Astrocyte (in vitro differentiated cells and primary cell): ENCODE data around the gene CLASP1. TPM values are rescaled to one million over a fixed set of nuclear protein-coding genes. Genes with fewer than 3 reads are reported as not detected.

ENCODE experiments used
- DNase-seq: peaks from one replicate; pipeline ENCODE4 v3.0.0-alpha.2; 2010; ENCODE audit warnings: low read depth
- FAIRE-seq: peaks from 2 replicates; lab custom pipeline; 2011; peaks lifted over from hg19 to GRCh38; lab: Jason Lieb, UNC
- H2AFZ ChIP-seq: 2 replicates; pipeline ENCODE4 v1.6.0; 2012; ENCODE audit warnings: low read depth, low read length, inconsistent platforms
- H3K27ac ChIP-seq: 2 replicates; pipeline ENCODE4 v1.5.1; 2011; ENCODE audit warnings: low read depth, low read length, inconsistent platforms
- H3K27me3 ChIP-seq: 2 replicates; pipeline ENCODE4 v1.6.0; 2011; ENCODE audit warnings: low read length, inconsistent platforms; ENCODE audit not compliant: insufficient read depth
- H3K36me3 ChIP-seq: 2 replicates; pipeline ENCODE4 v1.5.1; 2011; ENCODE audit warnings: low read length, inconsistent platforms; ENCODE audit not compliant: insufficient read depth
- H3K4me1 ChIP-seq: 2 replicates; pipeline ENCODE4 v1.5.1; 2011; ENCODE audit warnings: low read length, inconsistent platforms; ENCODE audit not compliant: insufficient read depth
- H3K4me2 ChIP-seq: 2 replicates; pipeline ENCODE4 v1.6.0; 2012; ENCODE audit warnings: low read length, inconsistent platforms
- H3K4me3 ChIP-seq: 2 replicates; pipeline ENCODE4 v1.5.1; 2011; ENCODE audit warnings: low read depth, mild to moderate bottlenecking, low read length, inconsistent platforms; ENCODE audit not compliant: insufficient read depth
- H3K79me2 ChIP-seq: 2 replicates; pipeline ENCODE4 v1.6.0; 2012; ENCODE audit warnings: mild to moderate bottlenecking, low read length, inconsistent platforms; ENCODE audit not compliant: insufficient read depth
- H3K9ac ChIP-seq: 2 replicates; pipeline ENCODE4 v1.6.0; 2012; ENCODE audit warnings: mild to moderate bottlenecking, low read length, inconsistent platforms
- H3K9me3 ChIP-seq: 2 replicates; pipeline ENCODE4 v1.5.1; 2012; ENCODE audit warnings: low read depth, mild to moderate bottlenecking, low read length, inconsistent platforms; ENCODE audit not compliant: insufficient read depth
- H4K20me1 ChIP-seq: 2 replicates; pipeline ENCODE4 v1.6.0; 2012; ENCODE audit warnings: low read length, inconsistent platforms; ENCODE audit not compliant: insufficient read depth
- H3K27ac Mint-ChIP-seq: one replicate; pipeline ENCODE4 v1.8.0; 2021; ENCODE audit warnings: mild to moderate bottlenecking, mixed read lengths; ENCODE audit not compliant: unreplicated experiment
- H3K27me3 Mint-ChIP-seq: one replicate; pipeline ENCODE4 v1.8.0; 2021; ENCODE audit warnings: low read depth, mixed read lengths; ENCODE audit not compliant: unreplicated experiment
- H3K36me3 Mint-ChIP-seq: one replicate; pipeline ENCODE4 v1.8.0; 2021; ENCODE audit warnings: low read depth, mixed read lengths; ENCODE audit not compliant: unreplicated experiment
- H3K4me1 Mint-ChIP-seq: one replicate; pipeline ENCODE4 v1.8.0; 2021; ENCODE audit warnings: low read depth, mixed read lengths; ENCODE audit not compliant: unreplicated experiment
- H3K4me3 Mint-ChIP-seq: one replicate; pipeline ENCODE4 v1.8.0; 2021; ENCODE audit warnings: mild to moderate bottlenecking, moderate library complexity, mixed read lengths; ENCODE audit not compliant: unreplicated experiment
- H3K9me3 Mint-ChIP-seq: one replicate; pipeline ENCODE4 v1.8.0; 2021; ENCODE audit warnings: mild to moderate bottlenecking, mixed read lengths; ENCODE audit not compliant: unreplicated experiment
- EZH2 ChIP-seq: IDR thresholded peaks from 2 replicates; pipeline ENCODE4 v1.6.1; 2012; ENCODE audit warnings: mild to moderate bottlenecking, low read length, inconsistent platforms; ENCODE audit not compliant: insufficient read depth
- total RNA-seq: library from RNA; stranded (reverse); gene quantifications from 2 replicates; pipeline ENCODE4 v1.2.1, GENCODE V29; 2021
- TF ChIP-seq, protein P1 (sequence below): IDR thresholded peaks from 2 replicates; pipeline ENCODE4 v1.5.1; 2011; ENCODE audit warnings: low read depth, mild to moderate bottlenecking, inconsistent platforms, low read length, moderate library complexity; ENCODE audit not compliant: insufficient read depth

CLASP1 gene
- total RNA-seq, 1 donor from 2014 or later, result 56.7 TPM

DNA sequence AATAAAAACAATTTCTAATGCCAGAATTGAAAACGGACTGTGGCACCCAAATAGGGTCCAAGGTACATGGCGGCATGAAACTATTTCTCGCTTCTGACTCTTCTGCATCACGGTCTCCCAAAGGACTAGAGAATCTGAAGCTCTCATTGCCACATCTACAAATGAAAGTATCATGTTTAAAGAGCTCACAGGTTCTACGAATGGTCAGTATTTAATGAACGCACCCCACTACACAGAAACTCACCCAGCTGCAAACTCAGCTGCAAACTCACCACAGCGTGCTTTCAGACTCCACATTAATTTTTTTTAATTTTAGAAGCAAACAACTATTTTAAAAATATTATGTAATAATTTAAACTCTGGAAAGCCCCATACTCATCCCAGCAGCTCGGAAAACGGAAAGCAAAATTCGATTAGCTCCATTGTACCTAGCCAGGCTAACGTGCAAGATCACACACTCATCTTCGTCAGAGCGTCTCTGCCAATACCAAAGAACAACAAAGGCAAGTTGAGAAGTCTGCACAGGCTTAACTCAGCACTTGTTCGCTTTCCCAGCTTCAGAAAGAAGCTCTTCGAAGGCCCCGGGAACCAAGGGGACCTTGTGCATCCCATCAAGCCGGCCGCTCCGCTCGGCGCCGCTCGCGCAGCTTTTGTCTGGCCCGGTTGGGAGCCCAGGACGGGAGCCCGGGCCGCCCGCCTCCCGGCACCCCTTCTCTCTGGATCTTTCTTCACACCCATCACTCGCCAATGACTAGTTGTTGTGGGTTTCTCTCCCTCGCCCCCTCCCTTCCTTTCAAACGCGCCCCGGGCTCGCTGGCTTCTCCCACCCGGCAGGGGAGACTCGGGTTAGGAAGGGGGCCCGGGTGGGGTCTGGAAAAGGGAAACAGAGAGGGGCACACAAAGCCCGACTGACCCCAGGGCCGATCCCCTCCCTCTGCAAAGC is 785 bp downstream of the CLASP1 start:
- Histone ChIP-seq H3K4me1 (peaks cover 16% of the 10 kb centered on the region), H4K20me1 (peaks cover 28% of the 10 kb centered on the region)
- H3K27ac Mint-ChIP-seq, result peak overlapping the region; percentile 61

DNA sequence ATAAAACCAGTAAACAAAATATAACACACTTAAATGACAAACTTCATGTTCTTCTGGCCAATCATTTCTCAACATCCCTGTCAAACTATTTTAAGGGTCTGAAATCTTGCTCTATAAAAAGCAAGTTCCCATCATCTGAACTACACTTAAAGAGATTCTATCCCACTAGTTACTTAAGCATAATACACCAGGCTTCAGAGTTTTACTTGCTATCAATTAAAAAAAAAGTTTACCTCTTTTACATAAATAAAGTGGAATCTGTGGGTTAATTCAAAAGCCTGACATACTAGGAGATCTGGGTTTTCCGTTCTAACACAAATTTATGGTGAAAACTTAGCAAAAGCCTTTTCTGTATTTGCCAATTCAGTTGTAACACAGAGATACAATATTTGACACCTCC is 1.9 kb downstream of the CLASP1 start:
- TF ChIP-seq, protein P1, sequence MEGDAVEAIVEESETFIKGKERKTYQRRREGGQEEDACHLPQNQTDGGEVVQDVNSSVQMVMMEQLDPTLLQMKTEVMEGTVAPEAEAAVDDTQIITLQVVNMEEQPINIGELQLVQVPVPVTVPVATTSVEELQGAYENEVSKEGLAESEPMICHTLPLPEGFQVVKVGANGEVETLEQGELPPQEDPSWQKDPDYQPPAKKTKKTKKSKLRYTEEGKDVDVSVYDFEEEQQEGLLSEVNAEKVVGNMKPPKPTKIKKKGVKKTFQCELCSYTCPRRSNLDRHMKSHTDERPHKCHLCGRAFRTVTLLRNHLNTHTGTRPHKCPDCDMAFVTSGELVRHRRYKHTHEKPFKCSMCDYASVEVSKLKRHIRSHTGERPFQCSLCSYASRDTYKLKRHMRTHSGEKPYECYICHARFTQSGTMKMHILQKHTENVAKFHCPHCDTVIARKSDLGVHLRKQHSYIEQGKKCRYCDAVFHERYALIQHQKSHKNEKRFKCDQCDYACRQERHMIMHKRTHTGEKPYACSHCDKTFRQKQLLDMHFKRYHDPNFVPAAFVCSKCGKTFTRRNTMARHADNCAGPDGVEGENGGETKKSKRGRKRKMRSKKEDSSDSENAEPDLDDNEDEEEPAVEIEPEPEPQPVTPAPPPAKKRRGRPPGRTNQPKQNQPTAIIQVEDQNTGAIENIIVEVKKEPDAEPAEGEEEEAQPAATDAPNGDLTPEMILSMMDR, result no peak
- H3K79me2 ChIP-seq, result peaks cover 87% of the 10 kb centered on the region
- peaks cover 16% of the 10 kb centered on the region for H3K4me1 ChIP-seq
- no peaks in the 10 kb centered on the region for H3K9me3 ChIP-seq
- H3K4me3 ChIP-seq, result peak overlapping the region; percentile 83
- Mint-ChIP-seq H3K27ac (no peak overlapping the region), H3K4me3 (peak overlapping the region; percentile 94), H3K36me3 (no peaks in the 10 kb centered on the region), H3K4me1 (peaks cover 5% of the 10 kb centered on the region), H3K27me3 (no peaks in the 10 kb centered on the region), H3K9me3 (no peaks in the 10 kb centered on the region)
- H3K27me3 ChIP-seq, result no peaks in the 10 kb centered on the region
- H3K4me2 ChIP-seq, result peak overlapping the region; percentile 87
- peaks cover 30% of the 10 kb centered on the region for H4K20me1 ChIP-seq
- no peak overlapping the region for H2AFZ ChIP-seq
- H3K27ac ChIP-seq, result no peak overlapping the region
- no peaks in the 10 kb centered on the region for H3K36me3 ChIP-seq
- DNase-seq (no peak), FAIRE-seq (no peak)
- peak overlapping the region; percentile 91 for H3K9ac ChIP-seq

More for the DNA sequence above, 785 bp downstream of the CLASP1 start:
- no peak for FAIRE-seq
- no peaks in the 10 kb centered on the region for H3K36me3 ChIP-seq
- H3K4me3 ChIP-seq, result peak overlapping the region; percentile 83
- peak overlapping the region; percentile 91 for H3K9ac ChIP-seq
- peak; percentile 62 for DNase-seq
- peak overlapping the region; percentile 87 for H3K4me2 ChIP-seq
- Mint-ChIP-seq H3K36me3 (no peaks in the 10 kb centered on the region), H3K4me1 (peaks cover 5% of the 10 kb centered on the region), H3K9me3 (no peaks in the 10 kb centered on the region), H3K27me3 (no peaks in the 10 kb centered on the region), H3K4me3 (peak overlapping the region; percentile 94)
- no peaks in the 10 kb centered on the region for H3K27me3 ChIP-seq
- peak overlapping the region; percentile 93 for H3K27ac ChIP-seq
- no peaks in the 10 kb centered on the region for H3K9me3 ChIP-seq
- peaks cover 82% of the 10 kb centered on the region for H3K79me2 ChIP-seq
- peak overlapping the region; percentile 74 for H2AFZ ChIP-seq
- TF ChIP-seq EZH2, result no peak
- TF ChIP-seq, protein P1, result no peak

DNA sequence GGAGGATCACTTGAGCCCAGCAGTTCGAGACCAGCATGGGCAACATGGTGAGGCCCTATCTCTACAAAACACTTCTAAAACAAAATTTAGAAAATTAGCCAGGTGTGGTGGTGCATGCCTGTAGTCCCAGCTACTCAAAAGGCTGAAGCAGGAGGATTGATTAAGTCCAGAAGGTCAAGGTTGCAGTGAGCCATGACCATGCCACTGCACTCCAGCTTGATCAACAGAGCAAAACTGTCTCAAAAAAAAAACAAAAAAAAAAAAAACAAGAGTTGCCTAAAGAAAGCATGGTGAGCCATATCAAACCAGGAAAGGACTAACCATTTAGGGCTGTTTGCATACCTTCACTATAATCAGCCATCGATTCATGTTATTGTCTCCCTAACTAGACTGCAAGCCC is 4.5 kb downstream of the CLASP1 start:
- Mint-ChIP-seq H3K4me3 (no peak overlapping the region), H3K36me3 (peaks cover 5% of the 10 kb centered on the region), H3K4me1 (peaks cover 8% of the 10 kb centered on the region), H3K9me3 (no peaks in the 10 kb centered on the region), H3K27ac (no peak overlapping the region), H3K27me3 (no peaks in the 10 kb centered on the region)
- Histone ChIP-seq H4K20me1 (peaks cover 43% of the 10 kb centered on the region), H3K9me3 (no peaks in the 10 kb centered on the region), H3K9ac (no peak overlapping the region), H2AFZ (no peak overlapping the region), H3K27ac (no peak overlapping the region), H3K4me3 (no peak overlapping the region), H3K4me2 (no peak overlapping the region), H3K27me3 (no peaks in the 10 kb centered on the region), H3K36me3 (peaks cover 2% of the 10 kb centered on the region), H3K79me2 (peaks cover 95% of the 10 kb centered on the region), H3K4me1 (peaks cover 8% of the 10 kb centered on the region)
- FAIRE-seq (no peak), DNase-seq (no peak)
- TF ChIP-seq, protein P1, result no peak
- no peak for TF ChIP-seq EZH2
